HG03439 (cell line): ENCODE results near the gene STK4.

ENCODE experiments used
- ATAC-seq: cut with Tn5 transposase; IDR thresholded peaks from one replicate; pipeline ENCODE4 v1.9.1; 2021; ENCODE audit warnings: mild to moderate bottlenecking, moderate library complexity; ENCODE audit not compliant: unreplicated experiment

Gene STK4

DNA sequence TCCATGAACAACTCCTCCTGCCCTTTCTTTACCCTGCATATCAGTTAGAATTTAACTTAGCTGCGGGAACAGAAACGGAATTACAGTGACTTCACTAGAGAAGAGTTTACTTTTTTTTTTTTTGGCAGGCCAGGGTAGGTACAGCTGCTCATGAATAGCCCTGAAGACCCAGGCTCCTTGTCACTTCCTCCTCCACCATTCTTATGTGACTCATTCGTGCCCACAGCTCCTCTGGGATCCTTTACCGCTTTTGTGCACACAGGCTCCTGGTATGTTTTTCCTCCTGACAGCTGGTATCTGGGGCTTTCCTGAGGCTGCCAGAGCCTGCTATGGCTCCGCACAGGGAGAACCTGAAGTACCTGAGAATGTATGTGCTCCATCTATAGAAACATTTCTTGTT, 138.5 kb downstream of the STK4 start:
- no peak for ATAC-seq

DNA sequence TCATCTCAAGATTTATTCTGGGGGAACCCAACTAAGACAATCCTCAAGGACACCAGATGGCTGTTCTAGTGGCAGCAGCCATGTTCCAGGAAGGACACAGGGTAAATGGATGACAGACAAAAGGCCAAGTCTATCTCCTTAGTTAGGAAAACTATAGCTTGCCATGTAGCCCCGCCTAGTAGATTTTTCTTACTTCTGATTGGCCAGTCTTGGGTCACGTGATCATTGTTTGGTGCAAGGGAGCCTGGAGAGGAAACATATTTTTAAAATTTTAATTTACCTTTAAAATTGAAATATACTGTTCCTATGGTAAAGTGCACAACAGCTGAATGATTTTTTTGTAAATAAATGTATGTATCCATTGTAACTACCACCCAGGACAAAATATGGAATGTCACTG, 139.0 kb downstream of the STK4 start:
- no peak for ATAC-seq

DNA sequence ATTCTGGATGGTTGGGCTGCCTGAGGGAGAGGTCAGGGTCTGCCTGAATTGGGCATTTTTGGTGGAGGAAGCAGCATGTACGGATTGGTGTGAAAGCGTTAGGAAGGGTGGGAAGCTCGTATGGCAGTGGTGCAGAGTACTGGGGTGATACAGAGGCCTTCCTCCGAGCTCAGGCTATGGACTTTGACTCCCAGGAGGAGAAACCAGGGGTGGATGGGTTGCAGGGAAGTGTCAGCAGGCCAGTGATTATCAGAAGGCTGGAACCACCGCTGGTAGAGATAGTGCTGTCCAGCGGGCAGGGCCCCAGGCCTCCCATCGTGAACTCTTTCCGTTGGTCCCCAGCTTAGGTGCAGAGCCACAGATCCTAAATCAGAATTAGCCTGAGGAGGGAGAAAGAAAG, 143.3 kb downstream of the STK4 start:
- ATAC-seq, result no peak

DNA sequence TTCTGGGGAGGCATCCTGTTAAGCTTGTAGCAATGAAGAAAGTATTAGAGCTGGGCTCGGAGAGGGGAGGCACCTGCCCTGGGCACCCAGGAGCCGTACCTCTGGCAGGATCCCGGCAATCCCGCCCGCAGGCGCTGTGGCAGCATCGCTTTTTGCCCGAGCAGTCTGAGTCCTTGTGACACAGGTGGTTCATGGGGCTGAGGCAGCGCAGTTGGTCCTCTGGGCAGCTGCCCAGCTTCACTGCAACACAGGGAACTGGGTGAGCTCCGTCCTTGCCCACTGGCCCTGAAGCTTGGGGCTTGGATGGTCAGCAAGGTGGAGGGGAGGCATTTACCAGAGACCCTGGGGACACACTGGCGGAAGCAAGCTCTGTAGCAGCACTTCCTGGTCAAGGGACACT, 144.0 kb downstream of the STK4 start:
- no peak for ATAC-seq

DNA sequence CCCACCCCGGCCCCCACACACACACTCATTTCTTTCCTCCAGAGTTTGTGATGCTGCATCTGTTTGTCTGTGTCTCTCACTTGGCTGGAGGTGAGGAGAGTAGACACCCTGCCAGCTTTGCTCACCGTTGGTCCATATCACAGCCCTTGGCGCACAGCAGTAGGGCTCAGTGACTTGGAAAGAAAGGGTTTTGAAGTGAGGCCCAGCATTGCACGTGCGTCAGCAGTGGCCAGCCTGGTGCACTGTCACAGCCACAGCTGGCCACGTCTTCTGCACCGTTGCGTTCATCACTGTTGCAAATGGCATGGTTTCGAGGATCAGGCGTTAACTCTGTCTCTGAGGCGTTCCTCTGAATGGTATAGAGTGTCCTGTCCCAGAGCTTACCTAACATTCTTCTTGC, 145.0 kb downstream of the STK4 start:
- no peak for ATAC-seq

DNA sequence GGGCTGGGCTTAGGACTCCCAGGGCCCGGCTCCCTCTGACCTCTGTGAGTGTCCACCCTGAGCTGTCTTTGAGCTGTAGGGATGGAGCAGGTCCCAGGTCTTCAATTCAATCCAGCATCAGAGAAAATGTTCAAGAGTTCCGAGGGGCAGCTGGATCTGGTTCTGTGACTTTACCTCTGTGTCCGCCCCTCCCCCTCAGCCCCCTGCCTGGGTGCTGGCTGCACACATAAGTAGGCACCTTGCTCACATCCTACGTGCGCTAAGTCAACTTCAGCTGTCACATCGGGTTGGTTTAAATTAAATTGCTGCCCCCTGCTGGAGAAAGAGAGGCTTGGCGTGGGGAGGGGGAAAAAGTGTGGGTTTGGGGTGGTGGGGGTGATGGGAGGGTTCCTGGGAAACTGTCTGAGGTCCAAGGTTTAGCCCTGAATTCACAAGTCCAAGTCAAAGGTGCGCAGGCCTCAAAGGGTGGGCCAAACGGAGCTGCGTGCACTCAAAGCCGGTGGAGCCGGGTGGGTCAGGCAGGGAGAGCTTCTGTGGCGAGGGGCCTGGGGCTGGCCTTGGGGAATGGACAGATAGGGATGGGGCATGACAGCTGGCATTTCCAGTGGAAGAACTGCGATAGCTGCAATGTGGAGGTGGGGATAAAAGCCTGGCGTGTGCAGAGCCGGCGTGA, 145.6 kb downstream of the STK4 start:
- no peak for ATAC-seq

DNA sequence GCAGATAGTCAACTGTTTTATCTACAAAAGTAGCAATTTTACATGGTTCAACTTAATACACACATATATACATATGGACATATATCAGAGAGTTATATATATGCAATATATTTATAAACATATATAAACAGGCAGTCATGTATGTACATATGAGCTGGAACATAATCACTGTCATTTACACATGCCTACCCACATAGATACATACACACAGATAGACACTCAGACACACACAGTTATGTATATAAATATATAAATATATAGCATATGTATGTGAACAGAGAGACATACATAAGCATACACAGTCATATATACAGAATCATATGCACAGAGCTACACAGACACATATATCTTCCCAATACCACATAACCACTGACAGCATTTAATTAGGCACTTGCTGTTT, 146.4 kb downstream of the STK4 start:
- ATAC-seq, result no peak

DNA sequence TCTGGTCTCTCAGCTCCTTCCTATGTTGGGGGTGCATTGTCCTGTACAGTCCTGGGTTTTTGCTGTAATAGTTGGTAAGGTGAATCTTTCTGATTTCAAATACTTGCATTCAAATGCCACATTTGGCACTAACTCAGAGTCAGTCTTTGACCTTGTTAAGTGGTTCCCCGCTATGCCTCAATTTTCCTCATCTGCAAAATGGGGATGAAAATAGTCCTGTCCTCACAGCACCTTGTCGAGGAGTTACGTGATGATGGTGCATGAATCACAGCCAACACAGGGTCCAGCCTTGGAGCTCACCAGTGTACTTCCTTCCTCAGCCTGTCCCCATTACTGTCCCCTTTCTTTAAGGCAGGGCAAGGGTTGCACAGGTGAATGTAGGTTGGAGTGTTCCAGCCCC, 147.6 kb downstream of the STK4 start:
- no peak for ATAC-seq

DNA sequence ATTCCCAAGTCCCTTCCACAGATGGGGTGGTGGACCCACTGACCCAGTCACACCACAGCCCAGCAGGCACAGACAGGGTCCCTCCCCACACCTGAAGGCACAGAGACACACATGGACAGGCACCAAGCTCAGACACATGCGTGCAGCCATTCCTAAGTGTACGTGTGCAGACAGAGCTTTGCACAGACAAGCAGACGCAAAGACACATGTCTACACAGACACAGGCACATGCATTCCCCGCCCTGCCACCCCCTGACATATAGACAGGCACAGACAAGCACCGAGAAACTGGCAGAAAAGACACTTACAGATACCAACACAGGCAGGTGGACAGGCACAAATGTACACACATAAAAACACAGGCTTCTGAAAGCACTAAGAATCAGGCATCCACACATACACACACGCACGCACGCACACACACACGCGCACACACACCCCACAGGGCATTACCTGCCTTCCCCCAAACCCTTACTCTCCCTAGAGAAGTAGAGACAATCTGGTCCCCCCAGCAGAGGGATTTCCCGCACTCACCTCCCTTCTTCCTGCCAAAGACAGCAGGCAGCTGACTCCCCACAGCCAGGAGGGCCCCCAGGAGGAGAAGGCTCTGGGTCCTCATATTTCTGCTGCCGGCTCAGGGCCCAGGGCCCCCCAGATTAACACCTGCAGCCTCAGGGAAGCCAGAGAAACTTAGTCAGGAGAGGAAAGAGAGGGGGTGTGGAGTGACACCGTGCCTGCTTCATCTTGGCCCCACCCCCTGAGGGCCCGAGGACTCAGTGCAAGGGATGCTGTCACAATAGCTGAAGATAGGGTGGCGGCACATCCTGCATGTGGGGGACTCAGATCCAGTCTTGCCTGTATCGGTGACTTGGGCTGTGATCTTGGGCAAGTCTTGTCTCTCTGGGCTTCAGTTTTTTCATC, 148.4 kb downstream of the STK4 start, which contains the start of gene WFDC5:
Gene WFDC5, minus strand, starts transcription at position 710 of the 921 bp plus-strand sequence. Its CDS starts 91 bp downstream, at position 619.
- ATAC-seq, result no peak

DNA sequence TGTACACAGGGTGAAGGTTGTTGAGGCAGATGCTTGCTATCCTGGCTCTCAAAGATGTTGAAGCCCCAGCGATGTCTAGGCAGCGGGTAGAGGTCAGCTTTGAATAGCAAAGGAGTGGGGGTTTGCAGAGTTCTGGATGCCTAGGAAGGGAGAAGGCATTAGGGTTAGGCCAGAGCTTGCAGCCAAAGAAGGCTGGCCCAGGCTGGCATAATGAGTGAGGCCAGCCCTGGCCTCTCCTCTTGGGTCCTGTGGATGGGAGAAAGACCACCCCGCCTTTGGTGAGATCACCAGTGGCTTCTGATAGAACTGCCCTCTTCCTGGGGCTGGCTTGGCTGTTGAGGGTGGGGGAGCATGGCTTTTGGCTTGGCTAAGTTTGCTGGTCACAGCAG, 149.1 kb downstream of the STK4 start:
- no peak for ATAC-seq

DNA sequence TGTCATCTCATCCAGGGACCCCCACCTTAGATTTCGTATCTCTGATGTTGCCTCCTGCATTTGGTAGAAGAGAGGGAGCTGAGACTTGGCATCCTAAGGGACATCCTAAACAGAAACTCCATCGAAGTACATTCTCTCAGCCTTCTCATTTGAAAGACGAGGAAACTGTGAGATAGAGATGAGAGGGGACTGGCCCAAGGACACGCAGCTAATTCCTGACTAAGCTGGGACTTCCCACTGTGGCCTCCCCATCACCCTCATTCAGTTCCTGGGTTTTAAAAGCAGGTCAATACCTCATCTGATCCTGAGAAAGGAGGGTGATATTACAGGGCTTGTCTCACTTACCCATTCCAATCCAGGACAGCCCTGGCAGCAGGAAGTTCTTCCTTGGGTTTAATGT, 149.5 kb downstream of the STK4 start:
- no peak for ATAC-seq

DNA sequence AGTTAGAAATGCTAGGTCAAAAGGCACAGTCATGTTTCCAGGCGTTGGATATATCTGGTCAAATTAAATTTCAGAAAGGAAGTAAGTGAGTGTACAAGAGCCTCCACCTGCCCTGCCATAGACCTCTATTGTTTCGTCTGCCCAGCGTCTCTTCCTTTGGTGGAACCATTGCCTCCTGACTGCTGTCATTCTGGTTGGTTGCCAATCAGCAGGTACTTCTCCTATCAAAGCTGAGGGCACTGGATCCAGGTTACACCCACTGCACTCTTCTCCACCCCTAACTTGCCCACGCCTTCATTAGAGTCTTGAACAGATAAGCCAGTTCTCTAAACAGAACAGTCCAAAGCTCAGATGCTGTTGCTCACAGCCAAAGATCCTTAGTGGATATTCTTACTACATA, 151.3 kb downstream of the STK4 start:
- no peak for ATAC-seq

DNA sequence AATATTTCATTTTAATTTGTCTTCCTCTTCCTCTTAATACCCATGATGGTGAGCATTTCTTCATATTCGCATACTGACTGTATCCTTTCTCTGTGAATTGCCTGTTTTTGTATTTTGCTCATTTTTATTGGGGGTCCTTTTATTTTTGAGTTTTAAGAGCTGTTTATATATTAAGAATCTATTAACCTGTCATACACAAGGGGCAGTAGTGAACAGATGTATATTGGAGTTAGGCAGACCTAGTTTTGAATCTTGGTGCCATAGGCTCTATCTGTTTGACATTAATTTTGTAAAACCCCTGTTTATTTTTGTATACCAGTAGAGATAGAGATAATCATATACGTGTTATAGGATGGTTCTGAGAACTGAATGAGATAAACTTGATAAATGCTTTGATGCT, 151.7 kb downstream of the STK4 start:
- no peak for ATAC-seq

DNA sequence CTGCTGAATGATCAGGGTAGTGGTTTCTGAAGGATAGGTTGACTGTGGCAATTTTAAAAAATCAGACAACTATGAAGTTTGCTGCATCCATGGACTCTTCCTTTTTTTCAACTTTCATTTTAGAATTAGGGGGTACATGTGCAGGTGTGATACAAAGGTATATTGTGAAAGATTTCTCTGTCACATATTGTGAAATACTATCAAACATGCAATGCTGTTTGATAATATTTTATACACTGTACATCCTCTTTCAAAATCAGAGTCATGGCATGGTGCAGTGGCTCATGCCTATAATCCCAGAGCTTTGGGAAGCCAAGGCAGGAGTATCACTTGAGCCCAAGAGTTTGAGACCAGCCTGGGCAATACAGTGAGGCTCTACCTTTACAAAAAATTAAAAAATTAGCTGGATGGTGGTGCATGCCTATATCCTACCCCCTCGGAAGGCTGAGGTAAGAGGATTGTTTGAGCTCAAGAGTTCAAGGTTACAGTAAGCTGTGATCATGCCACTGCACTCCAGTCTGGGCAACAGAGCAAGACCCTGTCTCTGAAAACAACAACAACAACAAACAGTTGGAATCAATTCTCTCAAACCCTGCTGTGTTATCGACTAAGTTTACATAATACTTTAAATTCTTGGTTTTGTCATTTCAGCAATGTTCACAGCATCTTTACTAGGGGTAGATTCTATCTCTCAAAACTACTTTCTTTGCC, 153.4 kb downstream of the STK4 start:
- no peak for ATAC-seq

DNA sequence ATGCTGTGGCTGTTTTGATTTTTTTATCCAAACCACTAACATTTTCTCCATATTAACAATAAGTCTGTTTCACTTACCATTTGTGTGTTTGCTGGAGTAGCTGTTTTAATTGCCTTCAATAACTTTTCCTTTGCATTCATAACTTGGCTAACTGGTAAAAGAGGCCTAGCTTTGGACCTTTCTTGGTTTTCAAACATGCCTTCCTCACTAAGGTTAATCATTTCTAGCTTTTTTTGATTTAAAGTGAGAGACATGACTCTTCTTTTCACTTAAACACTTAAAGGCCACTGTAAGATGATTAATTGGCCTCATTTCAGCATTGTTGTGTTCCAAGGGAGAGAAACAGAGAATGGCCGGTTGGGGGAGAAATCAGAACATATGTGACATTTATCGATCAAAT, 155.1 kb downstream of the STK4 start:
- ATAC-seq, result no peak

DNA sequence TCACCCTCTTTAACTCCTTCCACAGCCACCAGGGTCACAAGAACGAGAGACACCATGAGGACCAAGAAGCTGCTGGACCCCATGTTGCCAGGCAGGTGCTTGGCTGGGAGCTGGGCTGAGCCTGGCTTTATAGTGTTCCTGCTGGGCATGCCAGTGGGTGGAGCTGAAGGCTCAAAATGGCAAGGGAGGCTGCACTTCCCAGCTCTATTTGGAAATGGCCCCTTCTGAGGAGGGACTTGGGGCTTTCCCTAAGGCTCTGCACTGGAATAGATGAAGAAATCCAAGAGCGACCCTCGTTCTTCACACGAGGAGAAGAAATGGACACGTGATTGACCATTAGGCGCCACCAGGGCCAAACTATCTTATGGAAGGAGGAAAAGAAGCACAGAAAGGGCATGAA, 158.1 kb downstream of the STK4 start, which contains the start of gene WFDC12:
Gene WFDC12, minus strand, starts transcription at position 101 of the 400 bp plus-strand sequence. Its CDS starts 18 bp downstream, at position 83.
- no peak for ATAC-seq

DNA sequence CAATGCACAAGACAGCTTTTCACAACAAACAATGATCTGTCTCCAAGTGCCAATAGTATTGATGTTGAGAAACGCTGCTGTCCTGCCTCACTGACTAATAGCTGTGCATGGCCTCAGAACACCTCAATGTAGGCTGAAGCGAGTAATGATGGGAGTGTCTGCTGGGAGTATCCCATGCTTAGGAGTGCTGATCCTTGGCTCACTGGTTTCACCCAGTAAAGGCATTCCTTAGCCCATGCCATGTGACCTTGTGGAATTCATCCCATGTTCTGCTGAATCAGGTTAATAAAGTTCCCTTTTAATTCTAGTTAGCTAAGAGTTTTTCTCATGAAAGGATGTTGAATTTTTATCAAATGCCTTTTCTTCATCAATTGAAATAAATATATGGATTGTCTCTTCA, 161.8 kb downstream of the STK4 start:
- no peak for ATAC-seq
